Lung (tissue), 12 donors: ENCODE results near the gene CORO1C. TPM values are rescaled to one million over a fixed set of nuclear protein-coding genes. Genes with fewer than 3 reads are reported as not detected.
A peak's percentile ranks its signal among the peaks of the same experiment; 100 is the strongest.
"Not testable (repeated sequence)": the region's sequence is repeated elsewhere in the genome, so short reads cannot be mapped to it uniquely, and the experiment has no call there.

Experiments
- ATAC-seq: fragments of 200-7000 bp; cut with Tn5 transposase; one replicate; pipeline ENCODE4 v1.9.1; 2020; ENCODE audit warnings: moderate number of reproducible peaks; ENCODE audit not compliant: insufficient read depth, low FRiP score
- DNase-seq, 3 donors: peaks; one replicate each; pipeline ENCODE4 v3.0.0-alpha.2; 2013 to 2017
- H3K27ac ChIP-seq, 2 donors: one replicate each; pipeline ENCODE4 v1.5.1; 2013; ENCODE audit warnings: mild to moderate bottlenecking in 2 of 2, moderate library complexity in 2 of 2, control low read depth in 1 of 2, inconsistent platforms in 1 of 2, low read depth in 1 of 2, low read length in 1 of 2
- H3K27me3 ChIP-seq, 3 donors: one replicate each; pipeline ENCODE4 v1.5.1; 2013; ENCODE audit warnings: low read length in 2 of 3; ENCODE audit not compliant: control insufficient read depth in 3 of 3, insufficient read depth in 3 of 3
- H3K36me3 ChIP-seq, 4 donors: one replicate each; pipeline ENCODE4 v1.5.1; 2013; ENCODE audit warnings: low read length in 4 of 4, mild to moderate bottlenecking in 1 of 4, moderate library complexity in 1 of 4; ENCODE audit not compliant: control insufficient read depth in 4 of 4, insufficient read depth in 4 of 4
- H3K4me1 ChIP-seq, 5 donors: one replicate each; pipeline ENCODE4 v1.5.1; 2013; ENCODE audit warnings: low read length in 5 of 5, mild to moderate bottlenecking in 2 of 5, moderate library complexity in 1 of 5; ENCODE audit not compliant: control insufficient read depth in 5 of 5, insufficient read depth in 5 of 5
- H3K4me3 ChIP-seq: one replicate; pipeline ENCODE4 v1.5.1; 2013; ENCODE audit warnings: mild to moderate bottlenecking, control low read depth, moderate library complexity
- H3K9ac ChIP-seq, 2 donors: one replicate each; pipeline ENCODE4 v1.5.1; 2013; ENCODE audit warnings: low read length in 2 of 2, control low read depth in 1 of 2; ENCODE audit not compliant: insufficient read depth in 1 of 2
- H3K9me3 ChIP-seq, 4 donors: one replicate each; pipeline ENCODE4 v1.5.1; 2013; ENCODE audit warnings: low read length in 3 of 4, mild to moderate bottlenecking in 1 of 4, moderate library complexity in 1 of 4; ENCODE audit not compliant: control insufficient read depth in 4 of 4, insufficient read depth in 3 of 4
- WGBS, 2 donors: extraction: QIAGEN DNeasy Blood & Tissue Kit; methylation state at CpG; one replicate each; pipeline ENCODE4 v1.1.7; 2013; 5-methylcytosine and 5-hydroxymethylcytosine counted together
- polyA plus RNA-seq, 2 donors: library from polyadenylated mRNA; stranded (reverse); fragments of 200-250 nt; gene quantifications; one replicate each; pipeline ENCODE4 v1.2.1, GENCODE V29; 2013
- total RNA-seq, 2 donors: library from RNA; depleted of rRNA in 1 of 2; stranded (reverse); fragments of >200 nt in 1 of 2; gene quantifications; one replicate each; pipeline ENCODE4 v1.2.1, GENCODE V29; 2014 to 2021
- TF ChIP-seq, protein P1 (sequence below): IDR thresholded peaks from 2 replicates; pipeline ENCODE4 v1.5.1; 2012; ENCODE audit warnings: mild to moderate bottlenecking; ENCODE audit errors: control extremely low read depth, extremely low read depth
- donor health status: control.
- donor health status: control.
- donor health status: Bipolar disorder and iron deficiency.
- donor health status: healthy.
- donor health status: DM: yes; HTN: yes; CAD: no.

CORO1C gene
- total and polyA plus RNA-seq, 4 donors, result 36.4 to 227 (median 105) TPM

DNA sequence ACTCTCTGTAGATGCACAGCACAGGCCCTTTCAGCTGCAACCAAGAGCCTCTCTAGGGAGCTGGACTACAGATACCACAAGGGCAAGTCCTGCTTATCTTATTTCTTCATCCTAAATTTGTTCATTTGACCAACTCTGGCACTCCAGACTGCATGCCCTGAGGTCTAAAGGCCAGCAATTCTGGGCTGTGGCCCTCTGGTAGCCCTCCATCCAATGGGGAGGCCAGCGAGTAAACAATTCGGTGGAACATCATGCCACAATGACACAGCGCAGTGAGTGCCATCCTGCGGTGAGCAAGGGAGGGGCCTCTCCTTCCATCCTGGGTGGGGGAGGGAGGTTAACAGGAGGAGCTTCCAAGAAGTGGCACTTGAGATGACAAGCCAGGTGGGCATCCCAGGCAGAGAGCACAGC, 97.0 kb downstream of the CORO1C start:
- no peaks in the 10 kb centered on the region for H3K27me3 ChIP-seq
- no peak overlapping the region for H3K4me3 ChIP-seq
- no peak overlapping the region for H3K9ac ChIP-seq
- DNase-seq, result no peak
- WGBS, 2 donors, result 34 to 54% methylated on average over 4 of the region's 4 CpGs
- H3K4me1 ChIP-seq, result peaks cover 0 to 27% (median 9%) of the 10 kb centered on the region in 5 donors
- H3K36me3 ChIP-seq, result no peaks in the 10 kb centered on the region
- H3K27ac ChIP-seq, result peak overlapping the region in 1 of 2 donors; percentile 72
- TF ChIP-seq, protein P1, sequence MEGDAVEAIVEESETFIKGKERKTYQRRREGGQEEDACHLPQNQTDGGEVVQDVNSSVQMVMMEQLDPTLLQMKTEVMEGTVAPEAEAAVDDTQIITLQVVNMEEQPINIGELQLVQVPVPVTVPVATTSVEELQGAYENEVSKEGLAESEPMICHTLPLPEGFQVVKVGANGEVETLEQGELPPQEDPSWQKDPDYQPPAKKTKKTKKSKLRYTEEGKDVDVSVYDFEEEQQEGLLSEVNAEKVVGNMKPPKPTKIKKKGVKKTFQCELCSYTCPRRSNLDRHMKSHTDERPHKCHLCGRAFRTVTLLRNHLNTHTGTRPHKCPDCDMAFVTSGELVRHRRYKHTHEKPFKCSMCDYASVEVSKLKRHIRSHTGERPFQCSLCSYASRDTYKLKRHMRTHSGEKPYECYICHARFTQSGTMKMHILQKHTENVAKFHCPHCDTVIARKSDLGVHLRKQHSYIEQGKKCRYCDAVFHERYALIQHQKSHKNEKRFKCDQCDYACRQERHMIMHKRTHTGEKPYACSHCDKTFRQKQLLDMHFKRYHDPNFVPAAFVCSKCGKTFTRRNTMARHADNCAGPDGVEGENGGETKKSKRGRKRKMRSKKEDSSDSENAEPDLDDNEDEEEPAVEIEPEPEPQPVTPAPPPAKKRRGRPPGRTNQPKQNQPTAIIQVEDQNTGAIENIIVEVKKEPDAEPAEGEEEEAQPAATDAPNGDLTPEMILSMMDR, result no peak
- H3K9me3 ChIP-seq, result no peaks in the 10 kb centered on the region
- no peak for ATAC-seq

DNA sequence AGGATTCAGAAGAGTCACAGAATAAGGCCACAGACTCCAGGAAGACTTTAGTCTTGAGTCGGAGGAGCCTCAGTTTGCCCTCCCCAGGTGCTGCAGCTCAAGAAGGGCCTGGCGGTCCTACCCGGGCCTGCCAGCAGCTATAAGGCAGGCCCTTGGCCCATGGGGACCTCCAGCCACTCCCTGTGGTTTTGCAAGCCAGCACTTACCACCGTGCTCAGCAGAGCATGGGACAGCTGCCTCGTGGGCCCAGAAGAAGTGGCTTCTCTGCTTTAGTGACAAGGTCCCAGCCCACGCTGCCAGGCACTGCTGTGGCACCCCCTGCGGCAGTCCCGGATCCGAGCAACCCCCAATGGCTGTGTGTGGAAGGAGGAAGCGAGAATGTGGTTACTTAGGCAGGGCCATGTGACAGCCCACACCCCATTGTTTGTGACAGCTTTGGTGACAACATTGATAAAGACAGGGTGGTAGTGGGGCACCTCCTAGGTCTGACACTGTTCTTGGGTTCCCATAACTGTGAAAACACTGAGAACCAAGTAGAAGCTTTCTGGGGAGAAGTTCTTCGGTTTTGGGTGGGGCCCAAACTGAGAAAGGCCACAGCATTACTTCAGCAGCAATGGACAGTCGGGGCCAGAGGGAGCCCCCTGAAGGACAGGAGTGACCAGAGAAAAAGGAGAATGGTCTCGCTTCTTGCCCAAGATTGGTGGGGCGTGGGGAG, 97.6 kb downstream of the CORO1C start, which contains the start of gene SELPLG:
Gene SELPLG (minus strand): TSS at position 361 of the 715 bp plus-strand sequence. CDS start 9,587 bp downstream, outside the sequence.
- no peak for DNase-seq
- 27 to 46% methylated on average over 14 of the region's 14 CpGs for WGBS, 2 donors

DNA sequence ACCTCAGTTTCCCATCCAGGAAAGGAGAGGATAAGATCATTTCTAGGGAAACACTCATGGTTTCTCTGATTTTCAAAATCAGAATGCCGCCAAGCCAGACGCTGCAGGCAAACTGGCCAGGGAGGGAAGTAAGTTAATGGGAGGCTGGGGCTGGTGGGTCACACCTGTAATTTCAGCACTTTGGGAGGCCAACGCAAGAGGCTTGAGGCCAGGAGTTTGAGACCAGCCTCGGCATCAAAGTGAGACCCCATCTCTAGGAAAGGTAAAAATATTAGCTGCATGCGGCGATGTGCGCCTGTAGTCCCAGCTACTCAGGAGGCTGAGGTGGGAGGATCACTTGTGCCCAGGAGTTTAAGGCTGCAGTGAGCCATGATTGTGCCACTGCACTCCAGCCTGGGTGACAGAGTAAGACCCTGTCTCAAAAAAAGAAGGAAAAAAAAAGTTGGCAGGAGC, 98.2 kb downstream of the CORO1C start:
- peak overlapping the region in 1 of 2 donors; percentile 72 for H3K27ac ChIP-seq
- no peaks in the 10 kb centered on the region for H3K9me3 ChIP-seq
- 72 to 83% methylated on average over 7 of the region's 7 CpGs for WGBS, 2 donors
- H3K36me3 ChIP-seq, result no peaks in the 10 kb centered on the region
- H3K27me3 ChIP-seq, result no peaks in the 10 kb centered on the region
- ATAC-seq (no peak), DNase-seq (no peak)
- TF ChIP-seq, protein P1, result no peak
- peaks cover 0 to 30% (median 13%) of the 10 kb centered on the region in 5 donors for H3K4me1 ChIP-seq
- no peak overlapping the region for H3K4me3 ChIP-seq
- no peak overlapping the region for H3K9ac ChIP-seq

More for the DNA sequence above, 97.6 kb downstream of the CORO1C start, which contains the start of gene SELPLG:
- H3K4me1 ChIP-seq, result peaks cover 0 to 30% (median 12%) of the 10 kb centered on the region in 5 donors
- ATAC-seq, result peak; percentile 70
- no peak within 1 kb of the TSS for H3K4me3 ChIP-seq
- no peaks in the 10 kb centered on the region for H3K36me3 ChIP-seq
- TF ChIP-seq, protein P1, result no peak
- H3K27me3 ChIP-seq, result no peaks in the 10 kb centered on the region
- H3K27ac ChIP-seq, result peak within 1 kb of the TSS in 1 of 2 donors; percentile 72
- H3K9ac ChIP-seq, result no peak within 1 kb of the TSS
- H3K9me3 ChIP-seq, result no peaks in the 10 kb centered on the region

DNA sequence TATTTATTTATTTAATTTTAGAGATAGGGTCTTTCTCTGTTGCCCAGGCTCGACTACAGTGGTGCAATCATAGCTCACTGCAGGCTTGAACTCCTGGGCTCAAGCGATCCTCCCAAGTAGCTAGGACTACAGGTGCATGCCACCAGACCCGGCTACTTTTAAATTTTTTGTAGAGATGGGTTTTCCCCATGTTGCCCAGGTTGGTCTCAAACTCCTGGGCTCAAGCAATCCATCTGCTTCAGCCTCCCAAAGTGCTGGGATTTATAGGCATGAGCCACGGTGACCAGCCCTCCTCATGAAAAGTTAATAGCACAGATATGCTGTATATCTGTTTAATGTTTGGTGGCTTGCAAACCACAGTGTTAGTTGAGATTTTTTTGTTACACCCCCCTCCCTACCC, 100.1 kb downstream of the CORO1C start:
- ATAC-seq, H3K4me3 ChIP-seq, H3K27me3 ChIP-seq, H3K9me3 ChIP-seq, DNase-seq, H3K36me3 ChIP-seq, H3K9ac ChIP-seq: not testable (repeated sequence)
- WGBS, 2 donors, result 89 to 94% methylated on average over 4 of the region's 4 CpGs
- H3K27ac ChIP-seq, result peak overlapping the region in 1 of 2 donors; percentile 78
- peaks cover 0 to 26% (median 15%) of the 10 kb centered on the region in 5 donors for H3K4me1 ChIP-seq
